PC-9 (cell line): ENCODE measurements around the gene C3AR1.

Experiments
- EZH2 ChIP-seq: fragments of 200-600 bp; sonication (generic); IDR thresholded peaks from 2 replicates; pipeline ENCODE4 v1.8.0; 2017; ENCODE audit warnings: antibody characterized with exemption, low read depth
- TF ChIP-seq, protein P1 (sequence below): fragments of 200-600 bp; sonication (generic); conservative IDR thresholded peaks from 2 replicates; pipeline ENCODE4 v1.6.1; 2017; ENCODE audit warnings: mixed run types, antibody characterized with exemption, mild to moderate bottlenecking, moderate library complexity

DNA sequence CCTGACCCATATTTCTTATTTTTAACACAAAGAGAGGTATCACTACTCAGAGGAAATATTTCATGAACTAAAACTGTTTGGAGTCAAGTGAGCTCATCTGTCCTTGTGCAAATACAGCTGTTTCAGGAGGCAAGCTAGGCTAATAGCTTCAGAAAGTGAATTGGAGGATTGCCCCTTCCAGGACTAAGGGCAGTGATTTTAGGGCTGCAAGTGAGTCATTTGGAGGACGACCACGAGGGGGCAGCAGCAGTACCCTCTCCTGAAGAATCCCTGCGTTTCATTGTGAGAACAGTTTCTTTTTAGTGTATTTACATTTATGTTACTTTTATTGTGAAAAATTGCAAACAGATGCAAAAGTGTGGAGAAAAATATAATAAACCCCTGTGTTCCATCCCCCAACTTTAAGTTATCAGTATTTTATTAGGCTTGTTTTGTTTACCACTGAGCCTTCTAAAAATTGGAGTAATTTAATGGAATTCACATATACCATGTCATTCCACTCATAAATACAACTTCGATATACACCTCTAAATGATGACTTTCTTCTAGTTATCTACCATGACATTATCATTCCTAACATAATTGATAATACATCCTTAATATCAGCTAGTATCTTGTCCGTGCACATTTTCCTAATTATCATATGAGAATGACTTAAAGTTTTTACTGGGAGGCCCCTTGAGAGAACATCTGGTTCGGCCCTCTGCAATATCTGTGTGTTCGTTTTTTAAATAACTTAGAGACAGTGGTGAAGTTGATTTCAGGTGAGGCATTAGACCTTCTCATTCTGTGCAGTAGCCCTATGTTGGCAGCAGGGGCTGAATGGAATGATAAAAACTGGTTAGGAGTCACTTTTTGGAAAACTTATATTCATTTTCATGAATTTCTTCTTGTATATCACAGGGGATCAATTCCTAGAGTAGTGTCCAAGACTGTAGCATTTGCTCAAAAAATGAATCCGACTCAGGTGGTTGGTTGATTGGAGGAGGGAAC is 19.9 kb downstream of the C3AR1 start:
- TF ChIP-seq, protein P1, sequence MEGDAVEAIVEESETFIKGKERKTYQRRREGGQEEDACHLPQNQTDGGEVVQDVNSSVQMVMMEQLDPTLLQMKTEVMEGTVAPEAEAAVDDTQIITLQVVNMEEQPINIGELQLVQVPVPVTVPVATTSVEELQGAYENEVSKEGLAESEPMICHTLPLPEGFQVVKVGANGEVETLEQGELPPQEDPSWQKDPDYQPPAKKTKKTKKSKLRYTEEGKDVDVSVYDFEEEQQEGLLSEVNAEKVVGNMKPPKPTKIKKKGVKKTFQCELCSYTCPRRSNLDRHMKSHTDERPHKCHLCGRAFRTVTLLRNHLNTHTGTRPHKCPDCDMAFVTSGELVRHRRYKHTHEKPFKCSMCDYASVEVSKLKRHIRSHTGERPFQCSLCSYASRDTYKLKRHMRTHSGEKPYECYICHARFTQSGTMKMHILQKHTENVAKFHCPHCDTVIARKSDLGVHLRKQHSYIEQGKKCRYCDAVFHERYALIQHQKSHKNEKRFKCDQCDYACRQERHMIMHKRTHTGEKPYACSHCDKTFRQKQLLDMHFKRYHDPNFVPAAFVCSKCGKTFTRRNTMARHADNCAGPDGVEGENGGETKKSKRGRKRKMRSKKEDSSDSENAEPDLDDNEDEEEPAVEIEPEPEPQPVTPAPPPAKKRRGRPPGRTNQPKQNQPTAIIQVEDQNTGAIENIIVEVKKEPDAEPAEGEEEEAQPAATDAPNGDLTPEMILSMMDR, result peak; percentile 95
- no peak for TF ChIP-seq EZH2
